ENCODE measurements around the gene WWP2. TPM values are rescaled to one million over a fixed set of nuclear protein-coding genes. Genes with fewer than 3 reads are reported as not detected.

WWP2 gene
- polyA plus RNA-seq, 1 donor (not counting 4 experiments of a cell fraction or from before 2014, with no cell fraction given): 6.9 TPM

GRCh38 chr16:69916462-69916861 lies 154.3 kb downstream of the WWP2 start:
- H3K9me1 ChIP-seq (ENCODE audit: control insufficient read depth, extremely low read depth, insufficient read depth, low read length): no peaks in the 10 kb centered on the region
- TF ChIP-seq CTCF (optimal IDR thresholded peaks at IDR 0.05 in 1 of 3, IDR thresholded peaks at IDR 0.05 in 1 of 3, conservative IDR thresholded peaks at IDR 0.05 in 1 of 3; ENCODE audit: extremely low read depth in 1 of 3, insufficient read depth in 2 of 3, low read length in 3 of 3) (no peak), EZH2 (IDR thresholded peaks at IDR 0.05; ENCODE audit: low read length) (no peak)
- no peak overlapping the region for H3K4me3 ChIP-seq (ENCODE audit: control insufficient read depth in 2 of 3, extremely low read depth in 1 of 3, insufficient read depth in 2 of 3, low read depth in 1 of 3, low read length in 3 of 3)
- H3K27me3 ChIP-seq (ENCODE audit: control insufficient read depth, extremely low read depth, insufficient read depth, low read length): no peaks in the 10 kb centered on the region
- FAIRE-seq (no peak), DNase-seq (ENCODE audit: low read depth, low spot score) (no peak)
- H4K20me1 ChIP-seq (ENCODE audit: control insufficient read depth, extremely low read depth, insufficient read depth, low read length): no peaks in the 10 kb centered on the region
- no peaks in the 10 kb centered on the region for H3K36me3 ChIP-seq (ENCODE audit: control insufficient read depth in 2 of 2, extremely low read depth in 1 of 2, insufficient read depth in 2 of 2, low read length in 2 of 2)
- no peaks in the 10 kb centered on the region for H3K79me2 ChIP-seq (ENCODE audit: control insufficient read depth, insufficient read depth, low read length)
- H3K4me2 ChIP-seq (ENCODE audit: control insufficient read depth, extremely low read depth, insufficient read depth, low read depth, low read length): no peak overlapping the region
- dilution Hi-C loops (cut with MboI; ENCODE audit: extremely low pct_ligation_motif_present, low sequenced_read_pairs): no loop called here
- no peak overlapping the region for H3K27ac ChIP-seq (ENCODE audit: control insufficient read depth, insufficient read depth, low read length)
- H3K9ac ChIP-seq (ENCODE audit: control insufficient read depth, extremely low read depth, insufficient read depth, low read length): no peak overlapping the region
- H3K4me1 ChIP-seq (ENCODE audit: control insufficient read depth, extremely low read depth, insufficient read depth, low read length): peaks cover 10% of the 10 kb centered on the region
- H2AFZ ChIP-seq (ENCODE audit: control insufficient read depth, low read length): no peak overlapping the region
- H3K9me3 ChIP-seq (ENCODE audit: control insufficient read depth, low read depth, low read length): no peaks in the 10 kb centered on the region

GRCh38 chr16:69917311-69917710 lies 155.2 kb downstream of the WWP2 start:
- peaks cover 10% of the 10 kb centered on the region for H3K4me1 ChIP-seq (ENCODE audit: control insufficient read depth, extremely low read depth, insufficient read depth, low read length)
- H3K9me1 ChIP-seq (ENCODE audit: control insufficient read depth, extremely low read depth, insufficient read depth, low read length): no peaks in the 10 kb centered on the region
- TF ChIP-seq CTCF (optimal IDR thresholded peaks at IDR 0.05 in 1 of 3, IDR thresholded peaks at IDR 0.05 in 1 of 3, conservative IDR thresholded peaks at IDR 0.05 in 1 of 3; ENCODE audit: extremely low read depth in 1 of 3, insufficient read depth in 2 of 3, low read length in 3 of 3) (no peak), EZH2 (IDR thresholded peaks at IDR 0.05; ENCODE audit: low read length) (no peak)
- H3K79me2 ChIP-seq (ENCODE audit: control insufficient read depth, insufficient read depth, low read length): no peaks in the 10 kb centered on the region
- H3K27ac ChIP-seq (ENCODE audit: control insufficient read depth, insufficient read depth, low read length): no peak overlapping the region
- no peaks in the 10 kb centered on the region for H4K20me1 ChIP-seq (ENCODE audit: control insufficient read depth, extremely low read depth, insufficient read depth, low read length)
- H3K9ac ChIP-seq (ENCODE audit: control insufficient read depth, extremely low read depth, insufficient read depth, low read length): no peak overlapping the region
- H3K4me2 ChIP-seq (ENCODE audit: control insufficient read depth, extremely low read depth, insufficient read depth, low read depth, low read length): peak overlapping the region; percentile 59
- no peaks in the 10 kb centered on the region for H3K27me3 ChIP-seq (ENCODE audit: control insufficient read depth, extremely low read depth, insufficient read depth, low read length)
- FAIRE-seq (no peak), DNase-seq (ENCODE audit: low read depth, low spot score) (no peak)
- no peak overlapping the region for H2AFZ ChIP-seq (ENCODE audit: control insufficient read depth, low read length)
- H3K4me3 ChIP-seq (ENCODE audit: control insufficient read depth in 2 of 3, extremely low read depth in 1 of 3, insufficient read depth in 2 of 3, low read depth in 1 of 3, low read length in 3 of 3): no peak overlapping the region
- no peaks in the 10 kb centered on the region for H3K9me3 ChIP-seq (ENCODE audit: control insufficient read depth, low read depth, low read length)
- H3K36me3 ChIP-seq (ENCODE audit: control insufficient read depth in 2 of 2, extremely low read depth in 1 of 2, insufficient read depth in 2 of 2, low read length in 2 of 2): no peaks in the 10 kb centered on the region
- dilution Hi-C loops (cut with MboI; ENCODE audit: extremely low pct_ligation_motif_present, low sequenced_read_pairs): no loop called here

All from keratinocyte (primary cell).